ENCODE results near the gene FANCL. TPM values are rescaled to one million over a fixed set of nuclear protein-coding genes. Genes with fewer than 3 reads are reported as not detected.

Gene FANCL
- total RNA-seq, 1 experiment from 2014 or later = 34.3 TPM

GRCh38 chr2:58130238-58130637 is 110.9 kb downstream of the FANCL start:
- BruUV-seq (replicated peaks) = no TSS peak
- Histone ChIP-seq H3K4me1 (no peaks in the 10 kb centered on the region), H3K27me3 (replicated peaks; ENCODE audit: control insufficient read depth, insufficient read depth, low read length) (no peaks in the 10 kb centered on the region), H3K4me3 (ENCODE audit: low read depth, low read length) (no peak overlapping the region), H3K36me3 (ENCODE audit: control insufficient read depth, insufficient read depth, low read length) (no peaks in the 10 kb centered on the region), H3K9me3 (no peaks in the 10 kb centered on the region)
- Mint-ChIP-seq H3K36me3 (ENCODE audit: insufficient read depth, unreplicated experiment) (peaks cover 7% of the 10 kb centered on the region), H3K9me3 (ENCODE audit: unreplicated experiment) (no peaks in the 10 kb centered on the region), H3K27me3 (ENCODE audit: insufficient read depth, unreplicated experiment) (no peaks in the 10 kb centered on the region), H3K27ac (ENCODE audit: unreplicated experiment) (no peak overlapping the region), H3K4me3 (ENCODE audit: unreplicated experiment) (no peak overlapping the region), H3K4me1 (ENCODE audit: low read depth, unreplicated experiment) (no peaks in the 10 kb centered on the region)
- no peak for DNase-seq
- TF ChIP-seq CTCF (IDR thresholded peaks at IDR 0.05; ENCODE audit: insufficient read depth in 1 of 2, low read depth in 1 of 2, low read length in 1 of 2, severe bottlenecking in 1 of 2, unreplicated experiment in 1 of 2) = no peak
- intact Hi-C loops (cut with micrococcal nuclease; ENCODE audit: unreplicated experiment) = loop anchor here (5.0 kb wide), 1 partner anchor 223 kb away; no protein-coding TSS in a partner anchor
- POLR2A ChIA-PET = no interaction called here
- CTCF ChIA-PET = no interaction called here

GRCh38 chr2:58127111-58127510 is 114.0 kb downstream of the FANCL start:
- no peaks in the 10 kb centered on the region for H3K4me1 ChIP-seq
- intact Hi-C loops (cut with micrococcal nuclease; ENCODE audit: unreplicated experiment) = no loop called here
- TF ChIP-seq CTCF (IDR thresholded peaks at IDR 0.05; ENCODE audit: insufficient read depth in 1 of 2, low read depth in 1 of 2, low read length in 1 of 2, severe bottlenecking in 1 of 2, unreplicated experiment in 1 of 2) = no peak
- H3K9me3 ChIP-seq = no peaks in the 10 kb centered on the region
- ChIA-PET POLR2A (no interaction called here), CTCF (no interaction called here)
- Mint-ChIP-seq H3K4me1 (ENCODE audit: low read depth, unreplicated experiment) (no peaks in the 10 kb centered on the region), H3K9me3 (ENCODE audit: unreplicated experiment) (no peaks in the 10 kb centered on the region), H3K27ac (ENCODE audit: unreplicated experiment) (no peak overlapping the region), H3K4me3 (ENCODE audit: unreplicated experiment) (no peak overlapping the region), H3K27me3 (ENCODE audit: insufficient read depth, unreplicated experiment) (no peaks in the 10 kb centered on the region), H3K36me3 (ENCODE audit: insufficient read depth, unreplicated experiment) (peaks cover 12% of the 10 kb centered on the region)
- BruUV-seq (replicated peaks) = no TSS peak
- no peaks in the 10 kb centered on the region for H3K36me3 ChIP-seq (ENCODE audit: control insufficient read depth, insufficient read depth, low read length)
- DNase-seq = no peak
- no peak overlapping the region for H3K4me3 ChIP-seq (ENCODE audit: low read depth, low read length)
- no peaks in the 10 kb centered on the region for H3K27me3 ChIP-seq (replicated peaks; ENCODE audit: control insufficient read depth, insufficient read depth, low read length)

DNA sequence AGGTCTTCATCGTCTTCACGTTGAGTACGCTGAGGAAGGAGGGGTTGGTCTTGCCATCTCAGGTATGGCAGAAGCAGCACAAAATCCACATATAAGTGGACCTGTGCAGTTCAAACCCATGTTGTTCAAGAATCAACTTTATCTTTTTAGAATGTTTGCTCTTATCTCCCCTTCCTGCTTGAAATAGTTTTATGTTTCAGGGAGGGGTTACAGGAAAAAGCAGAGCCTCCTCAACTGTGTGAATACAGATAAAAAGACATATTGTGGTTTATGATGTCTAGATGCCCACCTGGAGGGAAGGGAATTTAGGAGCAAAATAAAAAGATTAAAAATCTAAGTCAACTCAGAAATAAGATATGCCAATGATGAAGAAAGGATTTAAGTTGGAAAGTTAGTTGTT is 118.6 kb downstream of the FANCL start:
- BruUV-seq (replicated peaks) = no TSS peak
- no peaks in the 10 kb centered on the region for H3K9me3 ChIP-seq
- peaks cover 7% of the 10 kb centered on the region for H3K4me1 Mint-ChIP-seq (ENCODE audit: low read depth, unreplicated experiment)
- H3K27me3 Mint-ChIP-seq (ENCODE audit: insufficient read depth, unreplicated experiment) = no peaks in the 10 kb centered on the region
- no peak overlapping the region for H3K27ac Mint-ChIP-seq (ENCODE audit: unreplicated experiment)
- H3K4me3 ChIP-seq (ENCODE audit: low read depth, low read length) = no peak overlapping the region
- intact Hi-C loops (cut with micrococcal nuclease; ENCODE audit: unreplicated experiment) = no loop called here
- no peak for TF ChIP-seq CTCF (IDR thresholded peaks at IDR 0.05; ENCODE audit: insufficient read depth in 1 of 2, low read depth in 1 of 2, low read length in 1 of 2, severe bottlenecking in 1 of 2, unreplicated experiment in 1 of 2)
- H3K36me3 Mint-ChIP-seq (ENCODE audit: insufficient read depth, unreplicated experiment) = peaks cover 5% of the 10 kb centered on the region
- DNase-seq = no peak
- no peak overlapping the region for H3K4me3 Mint-ChIP-seq (ENCODE audit: unreplicated experiment)
- H3K27me3 ChIP-seq (replicated peaks; ENCODE audit: control insufficient read depth, insufficient read depth, low read length) = no peaks in the 10 kb centered on the region
- CTCF ChIA-PET = no interaction called here
- no peaks in the 10 kb centered on the region for H3K9me3 Mint-ChIP-seq (ENCODE audit: unreplicated experiment)
- H3K36me3 ChIP-seq (ENCODE audit: control insufficient read depth, insufficient read depth, low read length) = no peaks in the 10 kb centered on the region
- no peaks in the 10 kb centered on the region for H3K4me1 ChIP-seq
- POLR2A ChIA-PET = no interaction called here

Measured in Caco-2 (cell line).